Chondrocyte (in vitro differentiated cells): Measurements from ENCODE around the gene EFHD2. TPM values are rescaled to one million over a fixed set of nuclear protein-coding genes. Genes with fewer than 3 reads are reported as not detected.

Experiments used
- DNase-seq: peaks from one replicate; pipeline ENCODE4 v3.0.0; 2021; ENCODE audit warnings: mixed read lengths, low spot score
- H3K27ac Mint-ChIP-seq: one replicate; pipeline ENCODE4 v1.8.0; 2021; ENCODE audit warnings: mild to moderate bottlenecking, moderate library complexity, mixed read lengths; ENCODE audit not compliant: unreplicated experiment
- H3K27me3 Mint-ChIP-seq: 2 replicates; pipeline ENCODE4 v1.8.0; 2021; ENCODE audit warnings: low read depth, mixed read lengths
- H3K36me3 Mint-ChIP-seq: 2 replicates; pipeline ENCODE4 v1.8.0; 2021; ENCODE audit warnings: low read depth, mixed read lengths
- H3K4me1 Mint-ChIP-seq: 2 replicates; pipeline ENCODE4 v1.8.0; 2021; ENCODE audit warnings: low read depth, mild to moderate bottlenecking, mixed read lengths
- H3K4me3 Mint-ChIP-seq: one replicate; pipeline ENCODE4 v1.8.0; 2021; ENCODE audit warnings: mild to moderate bottlenecking, moderate library complexity, mixed read lengths; ENCODE audit not compliant: unreplicated experiment
- H3K9me3 Mint-ChIP-seq: 2 replicates; pipeline ENCODE4 v1.8.0; 2021; ENCODE audit warnings: low read depth, mixed read lengths
- total RNA-seq: library from RNA; stranded (reverse); gene quantifications from 3 replicates; pipeline ENCODE4 v1.2.1, GENCODE V29; 2021
- TF ChIP-seq, protein P1 (sequence below): fragments of 200-600 bp; sonication (generic); IDR thresholded peaks from 2 replicates; pipeline ENCODE4 v1.5.0; 2021; ENCODE audit warnings: antibody characterized with exemption, mild to moderate bottlenecking, moderate library complexity

EFHD2 gene
- total RNA-seq, 1 donor from 2014 or later = 7.9 TPM

GRCh38 chr1:15446212-15446611 is 36.5 kb downstream of the EFHD2 start:
- peaks cover 11% of the 10 kb centered on the region for H3K27me3 Mint-ChIP-seq
- H3K27ac Mint-ChIP-seq = no peak overlapping the region
- H3K36me3 Mint-ChIP-seq = no peaks in the 10 kb centered on the region
- no peaks in the 10 kb centered on the region for H3K4me1 Mint-ChIP-seq
- TF ChIP-seq, protein P1, sequence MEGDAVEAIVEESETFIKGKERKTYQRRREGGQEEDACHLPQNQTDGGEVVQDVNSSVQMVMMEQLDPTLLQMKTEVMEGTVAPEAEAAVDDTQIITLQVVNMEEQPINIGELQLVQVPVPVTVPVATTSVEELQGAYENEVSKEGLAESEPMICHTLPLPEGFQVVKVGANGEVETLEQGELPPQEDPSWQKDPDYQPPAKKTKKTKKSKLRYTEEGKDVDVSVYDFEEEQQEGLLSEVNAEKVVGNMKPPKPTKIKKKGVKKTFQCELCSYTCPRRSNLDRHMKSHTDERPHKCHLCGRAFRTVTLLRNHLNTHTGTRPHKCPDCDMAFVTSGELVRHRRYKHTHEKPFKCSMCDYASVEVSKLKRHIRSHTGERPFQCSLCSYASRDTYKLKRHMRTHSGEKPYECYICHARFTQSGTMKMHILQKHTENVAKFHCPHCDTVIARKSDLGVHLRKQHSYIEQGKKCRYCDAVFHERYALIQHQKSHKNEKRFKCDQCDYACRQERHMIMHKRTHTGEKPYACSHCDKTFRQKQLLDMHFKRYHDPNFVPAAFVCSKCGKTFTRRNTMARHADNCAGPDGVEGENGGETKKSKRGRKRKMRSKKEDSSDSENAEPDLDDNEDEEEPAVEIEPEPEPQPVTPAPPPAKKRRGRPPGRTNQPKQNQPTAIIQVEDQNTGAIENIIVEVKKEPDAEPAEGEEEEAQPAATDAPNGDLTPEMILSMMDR = no peak
- peaks cover 4% of the 10 kb centered on the region for H3K9me3 Mint-ChIP-seq
- peak; percentile 56 for DNase-seq
- H3K4me3 Mint-ChIP-seq = no peak overlapping the region

DNA sequence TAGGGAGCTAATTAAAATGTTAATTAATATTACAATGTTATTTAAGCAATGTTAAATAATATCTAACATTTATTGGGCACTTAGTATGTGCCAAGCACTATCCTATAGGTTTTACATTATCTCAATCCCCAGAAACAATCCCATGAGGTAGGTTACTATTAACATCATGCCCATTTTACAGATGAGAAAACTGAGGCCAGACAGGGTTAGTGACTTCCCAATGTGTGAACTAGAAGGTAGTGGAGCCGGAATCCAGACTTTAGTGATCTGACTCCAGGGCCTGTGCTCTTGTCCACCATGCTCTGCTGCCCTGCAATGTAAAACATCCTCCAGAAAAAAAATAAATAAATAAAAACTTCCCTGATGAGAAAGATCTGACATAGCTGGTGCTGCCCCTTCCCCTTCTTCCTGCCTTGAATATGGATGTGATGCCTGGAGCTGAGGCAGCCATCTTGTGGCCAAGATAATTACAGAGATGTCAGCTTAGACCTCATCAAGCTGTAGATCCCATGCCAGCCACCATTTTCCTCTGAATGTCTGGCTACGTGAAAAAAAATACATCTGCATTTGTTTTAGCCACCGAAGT is 39.3 kb downstream of the EFHD2 start:
- Mint-ChIP-seq H3K27me3 (peaks cover 4% of the 10 kb centered on the region), H3K9me3 (peaks cover 5% of the 10 kb centered on the region), H3K4me3 (no peak overlapping the region), H3K27ac (no peak overlapping the region), H3K36me3 (no peaks in the 10 kb centered on the region), H3K4me1 (peaks cover 6% of the 10 kb centered on the region)
- TF ChIP-seq, protein P1 = no peak
- no peak for DNase-seq

DNA sequence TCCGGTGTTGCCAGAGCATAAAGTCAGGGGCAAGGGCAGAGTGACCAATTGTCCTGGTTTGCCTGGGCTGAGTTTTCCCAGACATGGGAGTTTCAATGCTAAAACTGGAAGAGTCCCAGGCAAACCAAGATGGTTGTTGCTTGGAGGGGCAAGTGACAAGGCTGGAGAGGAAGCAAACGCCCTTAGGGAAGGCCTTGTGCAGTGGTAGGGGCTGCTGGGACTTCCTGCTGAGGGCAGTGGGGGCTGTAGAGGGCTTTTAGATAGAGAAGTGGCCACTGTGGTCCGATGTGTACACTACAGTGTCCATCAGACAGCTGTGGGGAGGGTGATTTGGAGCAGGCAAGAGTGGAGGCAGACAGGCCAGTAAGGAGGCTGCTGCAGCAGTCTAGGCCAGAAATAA is 39.9 kb downstream of the EFHD2 start:
- Mint-ChIP-seq H3K9me3 (peaks cover 5% of the 10 kb centered on the region), H3K27me3 (peaks cover 4% of the 10 kb centered on the region), H3K4me3 (no peak overlapping the region), H3K27ac (no peak overlapping the region), H3K4me1 (peaks cover 12% of the 10 kb centered on the region), H3K36me3 (no peaks in the 10 kb centered on the region)
- TF ChIP-seq, protein P1 = no peak
- no peak for DNase-seq

- DNase-seq = no peak
- peaks cover 5% of the 10 kb centered on the region for H3K9me3 Mint-ChIP-seq
- H3K4me3 Mint-ChIP-seq = no peak overlapping the region
- H3K36me3 Mint-ChIP-seq = no peaks in the 10 kb centered on the region
- no peak overlapping the region for H3K27ac Mint-ChIP-seq
- H3K4me1 Mint-ChIP-seq = peaks cover 13% of the 10 kb centered on the region
- TF ChIP-seq, protein P1 = no peak
- peaks cover 4% of the 10 kb centered on the region for H3K27me3 Mint-ChIP-seq
These were observed 41.5 kb downstream of the EFHD2 start for GRCh38 chr1:15451014-15451722.

DNA sequence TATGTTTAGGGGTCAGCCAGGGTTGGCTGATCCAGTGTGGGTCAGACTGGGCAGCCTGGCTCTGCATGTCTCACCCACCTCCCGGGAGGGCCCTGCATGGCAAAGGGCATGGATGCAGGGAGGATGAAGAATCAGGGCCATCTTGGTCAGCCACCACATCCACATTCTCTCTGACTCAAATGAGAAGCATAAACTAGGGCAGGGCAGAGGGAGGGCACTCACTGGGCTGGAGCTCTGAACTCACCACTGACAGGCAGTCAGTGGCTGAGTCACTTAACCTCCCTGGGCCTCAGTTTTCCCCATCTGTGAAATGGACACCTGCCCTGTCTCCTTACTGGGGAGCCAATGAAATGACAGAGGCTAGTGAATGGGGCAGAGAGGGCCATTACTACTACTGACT is 42.5 kb downstream of the EFHD2 start:
- DNase-seq = no peak
- Mint-ChIP-seq H3K9me3 (peaks cover 5% of the 10 kb centered on the region), H3K27me3 (peaks cover 2% of the 10 kb centered on the region), H3K27ac (no peak overlapping the region), H3K4me3 (no peak overlapping the region), H3K4me1 (peaks cover 13% of the 10 kb centered on the region), H3K36me3 (no peaks in the 10 kb centered on the region)
- TF ChIP-seq, protein P1 = no peak
